ENCODE data around the gene MANSC1. TPM values are rescaled to one million over a fixed set of nuclear protein-coding genes. Genes with fewer than 3 reads are reported as not detected.

Gene MANSC1
- total and polyA plus RNA-seq, 10 of the 15 experiments (the other 5 are each of a cell fraction or from before 2014, with no cell fraction given), result 0.02 to 0.23 (median 0.11) TPM; not detected in 2

GRCh38 chr12:12376646-12377448 lies 26.8 kb upstream of the MANSC1 start (continued):
- TF ChIP-seq ZNF592 (IDR thresholded peaks at IDR 0.05) (0 out of 2 replicates have a peak, but pooled peaks have one; percentile 85), SIN3A (IDR thresholded peaks at IDR 0.05; ENCODE audit: low read depth, low read length) (no peak), RBBP5 (conservative IDR thresholded peaks at IDR 0.05) (no peak), E2F4 (IDR thresholded peaks at IDR 0.05; ENCODE audit: low read depth, low read length) (no peak), FOS (IDR thresholded peaks at IDR 0.05; ENCODE audit: borderline replicate concordance, extremely low read depth, insufficient read length) (no peak), TCF7 (IDR thresholded peaks at IDR 0.05; ENCODE audit: borderline replicate concordance) (no peak), FOXM1 (IDR thresholded peaks at IDR 0.05; ENCODE audit: low read depth, low read length) (peak; percentile 63), CBX3 (IDR thresholded peaks at IDR 0.05; ENCODE audit: borderline replicate concordance, low read depth) (no peak), HCFC1 (IDR thresholded peaks at IDR 0.05; ENCODE audit: low read length) (no peak), HDAC6 (IDR thresholded peaks at IDR 0.05; ENCODE audit: unreplicated experiment) (no peak), JUND (IDR thresholded peaks at IDR 0.05; ENCODE audit: low read depth, low read length) (no peak), ZSCAN29 (IDR thresholded peaks at IDR 0.05) (no peak), ESRRA (IDR thresholded peaks at IDR 0.05; ENCODE audit: low read length) (no peak), KAT2A (conservative IDR thresholded peaks at IDR 0.05; ENCODE audit: control insufficient read depth, low read depth, low read length) (no peak), SMARCA5 (IDR thresholded peaks at IDR 0.05) (0 out of 2 replicates have a peak, but pooled peaks have one; percentile 52), SMAD5 (IDR thresholded peaks at IDR 0.05; ENCODE audit: low read depth) (no peak), NR2C2 (IDR thresholded peaks at IDR 0.05; ENCODE audit: borderline replicate concordance, control insufficient read depth, insufficient read length, low read depth) (no peak), ZNF24 (IDR thresholded peaks at IDR 0.05) (peak; percentile 22; the same call in 1 of the 2 replicates), MTA2 (IDR thresholded peaks at IDR 0.05; ENCODE audit: low read depth) (no peak), IRF5 (IDR thresholded peaks at IDR 0.05; ENCODE audit: borderline replicate concordance) (no peak)
- TF ChIP-seq, protein P1, sequence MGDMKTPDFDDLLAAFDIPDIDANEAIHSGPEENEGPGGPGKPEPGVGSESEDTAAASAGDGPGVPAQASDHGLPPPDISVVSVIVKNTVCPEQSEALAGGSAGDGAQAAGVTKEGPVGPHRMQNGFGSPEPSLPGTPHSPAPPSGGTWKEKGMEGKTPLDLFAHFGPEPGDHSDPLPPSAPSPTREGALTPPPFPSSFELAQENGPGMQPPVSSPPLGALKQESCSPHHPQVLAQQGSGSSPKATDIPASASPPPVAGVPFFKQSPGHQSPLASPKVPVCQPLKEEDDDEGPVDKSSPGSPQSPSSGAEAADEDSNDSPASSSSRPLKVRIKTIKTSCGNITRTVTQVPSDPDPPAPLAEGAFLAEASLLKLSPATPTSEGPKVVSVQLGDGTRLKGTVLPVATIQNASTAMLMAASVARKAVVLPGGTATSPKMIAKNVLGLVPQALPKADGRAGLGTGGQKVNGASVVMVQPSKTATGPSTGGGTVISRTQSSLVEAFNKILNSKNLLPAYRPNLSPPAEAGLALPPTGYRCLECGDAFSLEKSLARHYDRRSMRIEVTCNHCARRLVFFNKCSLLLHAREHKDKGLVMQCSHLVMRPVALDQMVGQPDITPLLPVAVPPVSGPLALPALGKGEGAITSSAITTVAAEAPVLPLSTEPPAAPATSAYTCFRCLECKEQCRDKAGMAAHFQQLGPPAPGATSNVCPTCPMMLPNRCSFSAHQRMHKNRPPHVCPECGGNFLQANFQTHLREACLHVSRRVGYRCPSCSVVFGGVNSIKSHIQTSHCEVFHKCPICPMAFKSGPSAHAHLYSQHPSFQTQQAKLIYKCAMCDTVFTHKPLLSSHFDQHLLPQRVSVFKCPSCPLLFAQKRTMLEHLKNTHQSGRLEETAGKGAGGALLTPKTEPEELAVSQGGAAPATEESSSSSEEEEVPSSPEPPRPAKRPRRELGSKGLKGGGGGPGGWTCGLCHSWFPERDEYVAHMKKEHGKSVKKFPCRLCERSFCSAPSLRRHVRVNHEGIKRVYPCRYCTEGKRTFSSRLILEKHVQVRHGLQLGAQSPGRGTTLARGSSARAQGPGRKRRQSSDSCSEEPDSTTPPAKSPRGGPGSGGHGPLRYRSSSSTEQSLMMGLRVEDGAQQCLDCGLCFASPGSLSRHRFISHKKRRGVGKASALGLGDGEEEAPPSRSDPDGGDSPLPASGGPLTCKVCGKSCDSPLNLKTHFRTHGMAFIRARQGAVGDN (IDR thresholded peaks at IDR 0.05), result peak; percentile 37; the same call in 1 of the 2 replicates

Data from GM12878 (cell line).